ENCODE data around the gene SYNDIG1L. TPM values are rescaled to one million over a fixed set of nuclear protein-coding genes. Genes with fewer than 3 reads are reported as not detected.
"Not testable (repeated sequence)": the region's sequence is repeated elsewhere in the genome, so short reads cannot be mapped to it uniquely, and the experiment has no call there.

SYNDIG1L gene
- total RNA-seq, 2 experiments from 2014 or later: not detected

DNA sequence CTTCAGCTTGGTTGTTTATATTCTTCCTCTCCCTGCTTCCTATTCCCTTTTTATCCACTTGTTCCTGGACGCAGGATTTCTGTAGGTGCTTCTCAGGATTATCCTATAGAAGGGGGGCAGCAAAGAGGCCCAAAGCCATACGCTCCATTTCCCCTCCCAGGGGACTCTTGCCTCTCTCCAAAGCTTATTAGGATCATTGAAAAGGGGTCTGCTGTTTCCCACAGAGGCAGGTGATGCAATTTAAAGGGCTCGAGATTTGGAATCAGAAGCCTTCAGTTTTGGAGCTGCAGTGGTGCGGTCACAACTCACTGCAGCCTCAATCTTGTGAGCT lies 31.5 kb upstream of the SYNDIG1L start:
- DNase-seq (no peak), ATAC-seq (no peak)
- Mint-ChIP-seq H3K27ac (no peak overlapping the region), H3K27me3 (ENCODE audit: low read depth) (peaks cover 16% of the 10 kb centered on the region), H3K9me3 (ENCODE audit: insufficient read depth) (peaks cover 2% of the 10 kb centered on the region), H3K4me3 (no peak overlapping the region), H3K36me3 (ENCODE audit: low read depth) (no peaks in the 10 kb centered on the region), H3K4me1 (ENCODE audit: low read depth) (no peaks in the 10 kb centered on the region)
- ChIA-PET CTCF (interaction anchor here (1.3 kb wide), 1 partner anchor 8 kb away, joined by 3 read pairs; no protein-coding TSS in a partner anchor), POLR2A (no interaction called here)

DNA sequence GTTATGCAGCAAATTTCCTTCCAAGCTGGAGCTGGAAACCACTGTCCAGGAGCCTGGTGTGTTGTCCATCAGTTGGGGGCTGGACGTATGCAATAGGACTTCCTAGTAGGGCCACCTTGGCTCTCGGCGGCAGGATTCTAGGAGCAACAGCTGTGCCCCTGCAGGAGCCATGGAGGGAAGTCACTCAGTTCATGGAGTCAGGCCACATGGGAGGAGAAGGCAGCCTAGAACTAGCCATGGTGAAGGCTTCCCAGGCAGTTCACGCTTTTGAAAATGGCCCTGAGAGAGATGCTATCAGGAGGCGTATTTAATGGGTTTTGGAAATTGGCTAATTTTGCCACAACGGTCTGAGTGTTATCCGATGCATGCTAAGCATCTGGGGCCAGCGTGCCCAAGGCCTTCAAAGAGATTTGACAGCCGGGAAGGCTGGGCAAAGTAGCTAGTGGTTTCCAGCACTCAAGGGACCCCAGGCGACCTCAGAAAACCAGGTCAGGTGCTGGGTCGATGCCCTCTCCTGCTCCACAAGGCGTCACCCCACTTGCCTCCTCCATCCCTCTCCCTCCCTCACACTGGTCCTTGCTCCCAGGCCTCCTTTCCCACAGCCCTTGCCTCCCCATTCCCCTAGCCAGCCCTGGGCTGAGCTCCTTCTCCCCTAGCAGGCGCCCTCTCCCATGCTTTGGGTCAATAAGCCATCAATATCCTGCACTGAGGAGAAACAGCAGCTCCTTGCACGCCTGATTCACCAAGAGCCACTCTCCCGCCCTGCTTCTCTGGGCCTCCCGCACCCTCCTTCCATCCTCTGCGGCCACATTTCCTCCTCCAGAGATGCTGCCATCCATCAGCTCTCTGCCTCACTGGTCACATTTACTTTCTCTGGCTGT lies 30.9 kb upstream of the SYNDIG1L start:
- H3K4me3 Mint-ChIP-seq: no peak overlapping the region
- no peaks in the 10 kb centered on the region for H3K4me1 Mint-ChIP-seq (ENCODE audit: low read depth)
- H3K36me3 Mint-ChIP-seq (ENCODE audit: low read depth): no peaks in the 10 kb centered on the region
- H3K27me3 Mint-ChIP-seq (ENCODE audit: low read depth): peaks cover 19% of the 10 kb centered on the region
- DNase-seq (no peak), ATAC-seq (no peak)
- CTCF ChIA-PET: interaction anchor here (0.6 to 1.3 kb wide), 2 partner anchors 9 to 852 kb away, joined by 3 read pairs; no protein-coding TSS in a partner anchor
- peaks cover 4% of the 10 kb centered on the region for H3K9me3 Mint-ChIP-seq (ENCODE audit: insufficient read depth)
- POLR2A ChIA-PET: interaction anchor here (0.6 kb wide), 1 partner anchor 307 kb away, joined by 3 read pairs; no protein-coding TSS in a partner anchor
- no peak overlapping the region for H3K27ac Mint-ChIP-seq

DNA sequence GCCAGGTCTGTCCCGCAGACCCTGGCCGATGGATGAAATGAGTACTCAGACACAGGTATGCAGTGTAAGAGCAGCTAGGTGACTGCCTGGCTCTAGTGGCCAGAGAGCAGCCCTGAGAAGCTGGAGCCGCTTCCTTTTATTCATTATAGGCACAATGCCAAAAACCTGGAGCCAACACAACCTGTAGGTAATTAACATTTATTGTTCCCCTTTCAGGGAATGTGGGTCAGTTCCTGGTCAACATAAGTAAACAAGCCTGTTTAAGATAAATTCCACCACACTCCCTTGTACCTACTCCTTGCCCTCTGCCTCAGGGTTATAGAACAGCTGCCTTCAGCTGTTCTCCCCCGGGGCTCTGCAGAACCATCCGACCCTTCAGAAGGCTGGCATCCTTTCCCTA lies 28.4 kb upstream of the SYNDIG1L start:
- POLR2A ChIA-PET; H3K36me3 Mint-ChIP-seq (ENCODE audit: low read depth); CTCF ChIA-PET; DNase-seq; H3K4me1 Mint-ChIP-seq (ENCODE audit: low read depth); ATAC-seq; H3K4me3 Mint-ChIP-seq; H3K9me3 Mint-ChIP-seq (ENCODE audit: insufficient read depth); H3K27ac Mint-ChIP-seq: not testable (repeated sequence)
- H3K27me3 Mint-ChIP-seq (ENCODE audit: low read depth): peaks cover 21% of the 10 kb centered on the region

DNA sequence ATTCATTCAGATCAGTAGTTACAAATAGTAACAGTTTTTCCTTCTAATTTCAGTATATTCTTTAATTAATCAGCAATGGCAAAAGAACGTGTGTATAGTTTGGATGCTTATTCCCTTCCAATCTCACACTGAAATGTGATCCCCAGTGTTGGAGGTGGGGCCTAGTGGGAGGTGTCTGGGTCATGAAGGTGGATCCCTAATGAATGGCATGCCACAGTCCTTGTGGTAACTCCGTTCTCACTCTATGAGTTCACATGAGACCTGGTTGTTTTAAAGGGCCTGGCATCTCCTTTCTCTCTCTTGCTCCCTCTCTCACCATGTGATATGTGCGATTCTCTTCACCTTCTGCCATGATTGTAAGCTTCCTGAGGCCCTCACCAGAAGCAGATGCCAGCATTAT lies 18.9 kb upstream of the SYNDIG1L start:
- Mint-ChIP-seq H3K4me3 (no peak overlapping the region), H3K9me3 (ENCODE audit: insufficient read depth) (no peaks in the 10 kb centered on the region), H3K4me1 (ENCODE audit: low read depth) (no peaks in the 10 kb centered on the region), H3K27ac (no peak overlapping the region), H3K27me3 (ENCODE audit: low read depth) (peaks cover 21% of the 10 kb centered on the region), H3K36me3 (ENCODE audit: low read depth) (no peaks in the 10 kb centered on the region)
- POLR2A ChIA-PET: no interaction called here
- ATAC-seq (no peak), DNase-seq (no peak)
- CTCF ChIA-PET: no interaction called here

DNA sequence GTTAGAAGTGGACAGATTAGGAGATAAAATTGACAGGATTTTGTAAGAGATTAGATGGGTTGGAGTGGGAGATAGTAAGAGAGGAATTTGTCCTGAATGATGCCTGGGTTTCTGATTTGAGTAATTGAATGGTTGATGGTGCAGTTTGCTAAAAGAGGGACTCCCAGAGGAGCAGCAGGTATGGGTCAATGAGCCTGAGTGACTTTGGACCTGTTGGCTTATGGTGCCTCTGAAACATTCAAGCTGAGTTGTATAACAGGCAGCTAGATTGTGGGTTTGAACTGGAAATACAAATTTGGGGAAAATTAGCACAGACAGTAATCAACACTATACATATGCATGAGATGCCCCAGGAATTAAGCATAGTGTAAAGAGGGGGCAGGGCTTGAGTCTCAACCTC lies 16.7 kb upstream of the SYNDIG1L start:
- Mint-ChIP-seq H3K4me1 (ENCODE audit: low read depth) (no peaks in the 10 kb centered on the region), H3K4me3 (no peak overlapping the region), H3K36me3 (ENCODE audit: low read depth) (no peaks in the 10 kb centered on the region), H3K9me3 (ENCODE audit: insufficient read depth) (no peaks in the 10 kb centered on the region), H3K27me3 (ENCODE audit: low read depth) (peaks cover 18% of the 10 kb centered on the region), H3K27ac (no peak overlapping the region)
- ChIA-PET CTCF (no interaction called here), POLR2A (no interaction called here)
- no peak for ATAC-seq
- no peak for DNase-seq

DNA sequence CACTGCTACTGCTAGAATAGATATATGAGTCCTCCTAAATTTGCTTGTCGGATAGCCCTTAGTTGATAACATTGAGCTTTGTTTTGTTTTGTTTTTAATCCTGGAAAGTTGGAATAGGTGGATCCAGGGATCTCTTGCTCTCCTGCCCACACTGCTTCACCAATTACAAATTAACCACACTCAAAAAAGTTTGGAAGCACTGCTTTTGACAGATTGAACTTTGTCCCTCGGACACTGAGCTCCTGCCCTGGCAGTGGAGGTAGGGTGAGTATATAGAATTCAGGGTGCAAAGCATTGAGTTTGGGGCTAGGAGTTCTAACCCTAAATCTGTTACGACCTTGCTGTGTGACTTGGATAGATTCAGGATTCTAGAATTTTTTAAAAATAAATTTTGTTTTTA lies 15.1 kb upstream of the SYNDIG1L start:
- ATAC-seq (no peak), DNase-seq (no peak)
- H3K27me3 Mint-ChIP-seq (ENCODE audit: low read depth): peaks cover 24% of the 10 kb centered on the region
- no peak overlapping the region for H3K27ac Mint-ChIP-seq
- no peaks in the 10 kb centered on the region for H3K9me3 Mint-ChIP-seq (ENCODE audit: insufficient read depth)
- H3K4me1 Mint-ChIP-seq (ENCODE audit: low read depth): no peaks in the 10 kb centered on the region
- ChIA-PET CTCF (no interaction called here), POLR2A (no interaction called here)
- H3K4me3 Mint-ChIP-seq: no peak overlapping the region
- H3K36me3 Mint-ChIP-seq (ENCODE audit: low read depth): no peaks in the 10 kb centered on the region

DNA sequence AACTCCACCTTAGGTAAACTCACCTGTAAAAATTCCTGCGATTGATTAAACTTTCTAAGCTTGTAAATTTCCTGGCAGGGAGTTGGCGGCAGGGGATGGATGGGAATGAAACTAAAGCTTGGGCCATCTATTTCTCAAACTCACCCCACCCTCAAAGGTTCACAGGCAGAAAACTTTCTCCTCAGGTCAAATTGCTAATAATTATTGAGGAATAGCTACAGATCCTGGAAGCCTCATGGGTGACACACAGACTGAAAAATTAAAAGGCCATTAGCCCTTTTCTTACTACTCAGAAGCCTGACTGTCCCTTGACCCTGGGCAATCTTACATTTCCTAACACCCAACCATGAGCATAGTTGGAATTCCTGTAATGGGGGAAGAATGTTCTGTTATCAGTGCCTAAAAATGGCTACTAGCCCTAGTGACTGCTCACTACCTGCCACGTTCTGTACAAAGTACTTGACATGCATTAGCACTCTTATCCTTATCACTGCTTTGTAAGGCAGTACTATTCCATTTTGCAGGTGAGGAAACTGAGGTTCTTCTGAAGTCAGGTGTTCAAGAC lies 12.4 kb upstream of the SYNDIG1L start:
- Mint-ChIP-seq H3K27me3 (ENCODE audit: low read depth) (peaks cover 20% of the 10 kb centered on the region), H3K4me1 (ENCODE audit: low read depth) (no peaks in the 10 kb centered on the region), H3K27ac (no peak overlapping the region), H3K36me3 (ENCODE audit: low read depth) (no peaks in the 10 kb centered on the region), H3K9me3 (ENCODE audit: insufficient read depth) (no peaks in the 10 kb centered on the region), H3K4me3 (no peak overlapping the region)
- CTCF ChIA-PET: no interaction called here
- POLR2A ChIA-PET: no interaction called here
- no peak for DNase-seq
- no peak for ATAC-seq

DNA sequence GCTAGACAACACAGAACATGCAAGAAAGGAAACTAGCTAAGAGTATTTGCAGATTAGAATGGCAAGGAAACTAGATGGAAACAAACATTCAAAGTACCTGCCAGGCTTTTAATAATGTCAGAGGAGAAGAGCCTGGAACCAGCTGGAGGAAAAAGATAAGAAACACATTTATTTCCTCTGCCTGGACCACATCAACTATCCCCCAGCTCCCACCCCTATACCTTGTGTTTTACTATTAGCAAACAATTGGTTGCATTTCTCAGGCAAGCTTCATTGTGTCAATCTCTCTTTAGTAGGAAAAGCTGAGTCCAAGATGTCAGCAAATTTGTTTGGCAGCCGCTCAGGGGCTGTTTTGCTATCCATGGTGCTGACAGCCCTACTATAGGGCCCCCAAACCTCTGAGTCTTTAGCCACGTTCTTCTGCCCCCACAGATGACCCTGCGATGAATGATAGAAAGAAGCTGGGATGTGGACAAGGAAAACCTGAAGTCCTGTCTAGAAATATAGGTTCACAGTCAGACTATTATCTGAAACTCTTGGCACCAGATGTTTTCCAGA lies 11.6 kb upstream of the SYNDIG1L start:
- Mint-ChIP-seq H3K4me3 (no peak overlapping the region), H3K9me3 (ENCODE audit: insufficient read depth) (no peaks in the 10 kb centered on the region), H3K27ac (no peak overlapping the region), H3K36me3 (ENCODE audit: low read depth) (no peaks in the 10 kb centered on the region), H3K27me3 (ENCODE audit: low read depth) (peaks cover 17% of the 10 kb centered on the region), H3K4me1 (ENCODE audit: low read depth) (no peaks in the 10 kb centered on the region)
- ChIA-PET POLR2A (no interaction called here), CTCF (no interaction called here)
- no peak for ATAC-seq
- no peak for DNase-seq

DNA sequence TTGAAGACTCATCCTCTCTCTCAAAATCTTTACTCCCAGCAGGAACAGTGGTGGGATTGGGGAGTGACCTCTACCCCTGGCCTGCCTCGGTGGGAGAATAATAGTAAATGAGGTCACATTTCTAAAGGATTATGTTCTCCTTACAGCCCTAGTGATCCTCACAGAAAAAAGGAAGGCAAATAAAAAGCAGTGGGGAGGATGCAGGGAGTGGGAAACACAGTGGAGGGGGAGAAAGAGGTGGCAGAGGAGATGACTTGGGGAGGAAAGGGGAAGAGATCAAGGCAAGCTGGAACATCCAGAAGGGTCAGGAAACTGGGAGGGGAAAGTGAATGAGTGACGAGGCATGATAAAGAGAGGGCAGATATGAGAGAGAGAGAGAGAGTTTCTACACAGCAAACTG lies 8.3 kb upstream of the SYNDIG1L start:
- Mint-ChIP-seq H3K27me3 (ENCODE audit: low read depth) (peaks cover 17% of the 10 kb centered on the region), H3K4me1 (ENCODE audit: low read depth) (no peaks in the 10 kb centered on the region), H3K27ac (no peak overlapping the region), H3K36me3 (ENCODE audit: low read depth) (no peaks in the 10 kb centered on the region), H3K9me3 (ENCODE audit: insufficient read depth) (no peaks in the 10 kb centered on the region), H3K4me3 (no peak overlapping the region)
- POLR2A ChIA-PET: no interaction called here
- CTCF ChIA-PET: no interaction called here
- DNase-seq: no peak
- ATAC-seq: no peak

DNA sequence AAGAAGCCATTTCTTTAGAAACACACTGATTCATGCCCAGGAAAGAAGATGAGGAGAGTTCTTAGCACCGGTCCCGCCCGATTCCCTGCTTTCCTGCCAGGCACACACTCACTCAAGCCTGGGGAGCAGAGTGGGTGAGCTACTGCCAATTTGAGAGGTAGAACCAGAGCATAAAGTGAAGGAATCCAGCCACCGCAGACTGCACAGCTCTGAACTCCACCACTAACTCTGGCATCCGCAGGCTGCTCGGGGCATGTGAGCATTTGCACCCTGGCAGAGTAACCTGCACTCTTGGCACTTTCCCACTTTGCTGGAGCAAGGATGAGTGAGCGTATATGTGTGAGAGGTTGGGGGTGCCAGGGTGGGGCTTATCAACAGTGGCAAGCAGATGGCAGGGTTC lies 4.0 kb upstream of the SYNDIG1L start:
- CTCF ChIA-PET: interaction anchor here (0.7 kb wide), 1 partner anchor 15 kb away, joined by 3 read pairs; no protein-coding TSS in a partner anchor
- Mint-ChIP-seq H3K27me3 (ENCODE audit: low read depth) (peaks cover 37% of the 10 kb centered on the region), H3K9me3 (ENCODE audit: insufficient read depth) (no peaks in the 10 kb centered on the region), H3K4me1 (ENCODE audit: low read depth) (peaks cover 2% of the 10 kb centered on the region), H3K27ac (no peak overlapping the region), H3K36me3 (ENCODE audit: low read depth) (no peaks in the 10 kb centered on the region), H3K4me3 (no peak overlapping the region)
- DNase-seq (no peak), ATAC-seq (no peak)
- POLR2A ChIA-PET: interaction anchor here (1.3 kb wide), 1 partner anchor 11 kb away, joined by 4 read pairs; no protein-coding TSS in a partner anchor

DNA sequence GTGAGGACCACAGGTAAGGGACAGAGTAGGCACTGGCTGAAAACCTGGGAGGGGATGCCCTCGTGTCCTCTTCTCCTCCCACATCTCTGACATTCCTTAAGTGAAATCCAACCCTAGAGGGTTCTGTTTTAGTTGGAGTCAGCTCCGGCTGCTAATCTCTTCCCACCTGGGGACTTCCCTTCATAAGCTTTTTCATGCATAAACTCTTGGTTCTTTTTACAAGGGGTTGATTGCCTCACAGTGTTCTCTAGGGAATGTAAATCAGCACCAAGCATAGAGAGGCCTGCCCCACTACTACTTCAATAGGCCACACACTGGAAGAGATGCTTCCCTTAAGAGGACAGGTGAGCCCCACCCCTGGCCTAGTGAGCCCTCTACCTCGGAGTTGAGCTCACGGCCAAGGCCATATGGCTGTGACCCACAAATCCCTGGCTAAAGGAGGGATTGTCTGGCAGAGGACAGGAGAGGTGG lies 3.2 kb upstream of the SYNDIG1L start:
- no peaks in the 10 kb centered on the region for H3K36me3 Mint-ChIP-seq (ENCODE audit: low read depth)
- no peak overlapping the region for H3K27ac Mint-ChIP-seq
- no peak overlapping the region for H3K4me3 Mint-ChIP-seq
- peaks cover 40% of the 10 kb centered on the region for H3K27me3 Mint-ChIP-seq (ENCODE audit: low read depth)
- no peaks in the 10 kb centered on the region for H3K9me3 Mint-ChIP-seq (ENCODE audit: insufficient read depth)
- peaks cover 2% of the 10 kb centered on the region for H3K4me1 Mint-ChIP-seq (ENCODE audit: low read depth)
- POLR2A ChIA-PET: no interaction called here
- CTCF ChIA-PET: no interaction called here
- DNase-seq (no peak), ATAC-seq (no peak)

DNA sequence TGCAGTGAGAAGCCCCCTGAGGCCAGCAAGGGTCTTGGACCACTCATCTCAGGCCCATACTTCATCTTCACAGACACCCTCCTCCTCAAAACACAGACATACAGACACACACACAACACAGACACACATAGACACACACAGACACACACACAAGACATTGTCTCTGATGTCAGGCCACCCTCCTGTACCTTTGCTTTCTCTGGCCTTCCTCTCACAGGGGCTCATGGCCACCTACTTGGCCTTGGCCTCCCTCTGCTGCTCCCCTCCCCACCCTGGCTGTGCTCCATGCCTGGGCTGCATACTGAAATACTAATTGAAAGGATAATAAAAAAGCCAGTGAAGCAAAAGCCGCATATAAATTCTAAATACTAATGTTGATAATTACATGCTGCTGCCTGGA lies 1.6 kb upstream of the SYNDIG1L start:
- Mint-ChIP-seq H3K27me3 (ENCODE audit: low read depth) (peaks cover 37% of the 10 kb centered on the region), H3K4me1 (ENCODE audit: low read depth) (peaks cover 2% of the 10 kb centered on the region), H3K4me3 (no peak overlapping the region)

More for the DNA sequence above, 1.6 kb upstream of the SYNDIG1L start:
- ATAC-seq (no peak), DNase-seq (no peak)
- ChIA-PET CTCF (no interaction called here), POLR2A (no interaction called here)
- Mint-ChIP-seq H3K36me3 (ENCODE audit: low read depth) (no peaks in the 10 kb centered on the region), H3K27ac (no peak overlapping the region), H3K9me3 (ENCODE audit: insufficient read depth) (no peaks in the 10 kb centered on the region)

All from activated CD8-positive, alpha-beta T cell treated with anti-CD3 and anti-CD28 coated beads, Interleukin-2, amount 10 ng/mL, durations not matched to agents 7 days and 5 days (primary cell).